Activated T-cell treated with anti-CD3 and anti-CD28 coated beads, Interleukin-2, amount 50 U/mL, for 1 hour (primary cell): ENCODE results near the gene CAV1.

Experiments
- DNase-seq: peaks from one replicate; pipeline ENCODE4 v3.0.0-alpha.2; 2020

Gene CAV1

GRCh38 chr7:116532102-116532688 lies 7.4 kb downstream of the CAV1 start:
- no peak for DNase-seq

DNA sequence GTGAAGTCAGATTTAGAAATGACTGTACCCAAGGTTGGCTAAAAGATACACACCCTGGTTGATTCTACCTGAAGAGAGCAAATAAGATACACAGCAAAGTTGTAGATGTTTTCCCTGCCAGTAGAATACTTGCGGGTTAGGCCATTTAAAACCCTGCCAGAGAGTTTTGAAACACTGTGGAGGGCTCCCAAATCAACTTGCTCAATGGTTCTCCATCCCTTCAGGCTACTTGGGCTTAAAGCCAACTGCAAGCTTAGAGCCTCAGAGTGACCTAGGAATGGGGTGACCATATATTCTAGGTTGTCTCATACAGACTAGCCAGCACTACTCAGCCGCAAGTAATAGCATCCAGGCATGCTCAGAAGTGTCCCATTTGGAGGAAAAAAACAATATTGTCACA lies 10.0 kb downstream of the CAV1 start:
- DNase-seq: no peak

DNA sequence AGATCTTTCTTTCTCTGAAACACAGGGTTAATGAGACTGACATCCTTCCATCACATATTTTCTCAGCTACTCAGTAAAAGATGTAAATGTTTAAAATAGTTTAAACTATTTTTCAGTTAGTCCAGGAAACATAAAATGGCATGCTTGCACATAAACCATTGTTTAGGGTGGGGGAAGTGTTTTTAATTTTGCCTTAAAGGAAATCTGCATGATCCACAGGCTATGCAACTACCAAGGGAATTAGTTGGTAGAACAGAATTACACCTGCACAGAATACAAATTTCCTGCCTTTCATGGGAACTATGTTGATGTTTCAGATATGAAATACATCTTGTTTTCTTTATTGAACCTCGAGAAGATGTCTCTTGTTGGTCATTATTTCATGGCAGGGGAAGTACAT lies 10.6 kb downstream of the CAV1 start:
- no peak for DNase-seq

GRCh38 chr7:116538138-116538537 lies 13.3 kb downstream of the CAV1 start:
- no peak for DNase-seq

DNA sequence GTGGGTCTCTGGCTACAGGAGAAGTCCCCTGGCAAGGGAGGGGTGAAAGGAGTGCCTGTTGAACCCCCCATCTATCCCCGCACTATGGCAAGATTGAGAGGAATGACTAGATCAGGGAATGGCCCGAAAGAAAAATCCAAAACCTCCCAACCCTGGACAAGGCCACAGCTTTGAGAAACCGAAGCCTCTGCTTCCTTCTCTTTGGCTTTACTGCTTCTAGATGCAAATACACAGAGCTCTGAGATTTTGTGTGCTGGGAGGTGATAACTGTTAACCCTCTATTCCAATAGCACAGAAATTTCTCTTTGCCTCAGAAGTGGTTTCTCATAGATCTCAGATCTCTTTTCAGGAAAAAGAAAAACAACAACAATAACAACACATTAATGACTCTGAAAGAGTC lies 15.0 kb downstream of the CAV1 start:
- DNase-seq: no peak

DNA sequence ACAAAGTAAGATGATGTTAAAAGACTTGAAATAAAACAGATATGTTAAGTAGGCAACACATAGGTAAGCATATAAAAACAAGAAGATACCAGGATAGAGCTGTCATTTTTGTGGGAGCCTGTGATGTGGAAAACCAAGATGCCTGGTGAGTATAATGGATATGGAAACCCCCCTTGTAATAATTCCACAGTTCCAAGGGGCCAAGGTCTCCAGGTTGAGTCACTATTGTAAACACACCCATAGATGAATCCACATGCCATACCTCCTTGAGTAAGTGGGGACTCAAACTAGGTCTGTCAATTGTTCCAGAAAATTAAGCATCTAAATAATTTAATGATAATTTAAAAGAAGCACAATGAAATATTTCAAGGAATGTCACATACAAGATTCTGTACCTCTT lies 15.9 kb downstream of the CAV1 start:
- DNase-seq: no peak

DNA sequence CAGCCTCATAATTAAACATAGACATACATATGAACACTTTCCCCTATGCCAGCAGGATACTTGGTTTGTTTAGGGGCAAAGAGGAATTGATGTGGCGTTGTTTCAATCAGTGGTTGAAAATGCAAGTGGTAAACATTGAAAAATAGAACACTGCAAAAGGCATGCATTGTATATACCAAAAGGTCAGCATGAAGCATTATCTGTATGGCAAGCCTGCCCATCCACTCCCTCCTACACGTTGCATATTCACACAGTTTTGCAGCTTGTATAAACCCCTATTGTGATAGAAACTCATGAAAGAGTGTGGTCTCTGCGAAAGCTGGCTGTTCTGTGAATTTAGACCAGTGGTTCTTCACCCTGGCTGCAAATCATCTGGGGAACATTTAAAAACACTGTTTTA lies 17.1 kb downstream of the CAV1 start:
- DNase-seq: no peak

DNA sequence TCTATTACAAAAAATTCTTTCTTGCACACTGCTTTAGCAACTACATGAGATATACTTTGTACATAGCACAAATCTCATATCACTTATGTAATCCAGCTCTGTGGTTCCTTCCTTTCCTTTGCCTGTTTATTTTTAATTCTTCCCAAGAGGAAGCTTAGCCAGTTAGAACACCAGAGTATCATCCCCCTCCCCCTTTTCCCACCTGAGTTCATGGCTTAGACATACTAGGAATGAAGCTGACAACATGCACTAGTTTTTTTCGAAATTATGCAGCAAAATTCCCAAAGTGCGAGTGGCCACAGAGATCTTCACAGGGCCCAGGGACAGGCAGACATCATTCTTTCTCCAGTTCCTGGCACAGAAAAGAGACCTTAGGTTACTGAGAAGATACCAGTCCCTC lies 17.8 kb downstream of the CAV1 start:
- no peak for DNase-seq

DNA sequence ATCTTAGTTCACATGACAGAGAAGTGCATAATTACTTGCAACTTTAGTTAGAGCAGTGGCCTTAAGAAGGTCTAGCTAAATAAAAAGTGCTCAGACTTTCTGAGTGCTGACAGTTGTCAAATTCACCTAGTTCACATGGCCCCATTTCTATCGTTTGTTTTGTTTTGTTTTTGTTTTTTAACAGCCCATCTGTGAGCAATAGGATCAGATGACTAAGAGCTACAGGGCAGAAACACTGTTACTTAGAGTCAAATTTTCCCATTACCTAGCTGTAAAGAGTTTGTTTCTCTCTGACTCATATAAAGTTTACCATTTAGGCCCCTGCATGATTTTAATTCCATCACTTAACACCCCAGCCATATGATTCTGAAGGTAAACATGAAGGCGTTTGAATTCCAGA lies 18.8 kb downstream of the CAV1 start:
- no peak for DNase-seq

DNA sequence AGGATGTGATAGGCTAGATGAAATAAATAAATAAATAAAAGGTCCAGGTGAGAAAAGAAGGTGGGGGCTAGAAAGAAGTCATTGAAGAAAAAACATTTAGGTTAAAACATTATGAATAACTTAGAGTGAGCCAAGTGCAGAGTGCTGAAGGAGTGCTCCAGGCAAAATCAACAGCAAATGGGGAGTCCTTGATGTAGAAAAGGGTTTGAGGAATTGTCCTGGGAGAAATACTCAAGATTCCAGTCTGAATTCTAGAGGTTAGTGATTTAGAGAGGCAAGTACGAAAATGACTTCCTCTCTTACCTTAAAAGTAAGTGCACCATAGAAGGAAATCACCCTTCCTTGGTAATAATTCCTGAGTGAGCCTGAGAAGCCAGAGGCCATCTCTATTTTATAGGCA lies 19.7 kb downstream of the CAV1 start:
- DNase-seq: no peak

DNA sequence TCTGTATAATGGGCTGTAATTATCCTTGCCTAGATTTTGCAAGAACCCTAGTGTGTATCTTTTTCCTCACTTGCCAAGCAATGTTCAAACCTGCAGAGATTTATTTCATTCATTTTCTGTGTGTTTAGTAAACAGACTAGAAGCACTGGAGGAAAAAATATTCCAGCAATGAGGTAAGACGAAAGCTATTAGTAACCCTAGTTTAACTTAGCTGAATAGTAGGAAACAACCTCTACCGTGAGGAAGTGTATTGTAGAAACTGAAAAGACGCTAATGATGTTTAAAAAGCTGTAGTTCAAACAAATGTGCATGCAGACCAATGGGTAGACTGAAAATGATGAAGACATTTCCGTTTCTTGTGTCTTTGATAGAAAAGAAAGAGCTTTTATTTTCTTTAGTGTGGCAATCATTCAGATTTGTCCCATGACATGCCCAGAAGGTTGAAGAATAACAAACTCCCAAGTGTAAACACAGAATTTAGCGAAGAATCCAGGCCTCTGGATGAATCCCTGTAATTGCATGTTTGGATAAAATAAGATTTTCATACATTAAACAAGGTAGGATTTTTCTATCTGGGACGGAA lies 20.7 kb downstream of the CAV1 start:
- no peak for DNase-seq

DNA sequence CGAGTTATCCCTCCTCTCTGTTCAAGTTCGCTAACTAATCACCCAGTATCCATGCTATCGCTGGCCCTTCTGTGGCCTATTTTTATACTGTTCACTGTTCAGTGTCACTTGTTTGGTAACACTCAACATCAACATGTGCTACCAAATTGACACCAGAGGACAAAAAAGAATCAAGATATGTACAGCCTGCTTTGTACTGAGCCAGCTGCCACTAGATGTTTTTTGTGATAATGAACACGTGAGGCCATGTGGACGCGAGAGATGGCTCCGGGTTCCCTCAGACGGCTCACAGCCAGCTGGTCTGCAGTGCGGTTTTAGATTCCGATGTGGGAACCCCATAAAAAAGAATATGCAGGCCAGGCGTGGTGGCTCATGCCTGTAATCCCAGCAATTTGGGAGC lies 21.2 kb downstream of the CAV1 start:
- DNase-seq: no peak

GRCh38 chr7:116546916-116547315 lies 22.1 kb downstream of the CAV1 start:
- no peak for DNase-seq

GRCh38 chr7:116547347-116547746 lies 22.5 kb downstream of the CAV1 start:
- DNase-seq: no peak

- DNase-seq: no peak
Measured at GRCh38 chr7:116548506-116548905, 23.7 kb downstream of the CAV1 start.

DNA sequence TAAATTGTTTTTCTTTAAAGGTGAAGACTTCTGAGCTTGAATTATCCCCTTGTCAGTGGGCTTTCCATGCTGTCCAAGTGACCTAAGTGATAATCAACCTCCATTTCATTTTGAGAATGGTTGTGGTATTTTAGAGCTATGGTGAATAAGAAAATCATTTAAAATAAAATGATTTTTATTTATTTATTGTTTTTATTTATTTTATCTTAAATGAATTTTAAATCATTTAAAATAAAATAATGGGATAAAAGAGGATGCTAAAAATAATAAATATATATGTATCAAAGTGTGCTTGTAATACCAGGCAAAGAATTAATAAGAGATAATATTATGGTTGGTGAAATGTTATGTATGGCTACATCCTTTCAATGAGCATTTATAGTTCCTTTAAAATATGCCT lies 24.5 kb downstream of the CAV1 start:
- no peak for DNase-seq

- DNase-seq: no peak
Measured at GRCh38 chr7:116551692-116552091, 26.9 kb downstream of the CAV1 start.

- DNase-seq: no peak
Measured at GRCh38 chr7:116552602-116553001, 27.8 kb downstream of the CAV1 start.

DNA sequence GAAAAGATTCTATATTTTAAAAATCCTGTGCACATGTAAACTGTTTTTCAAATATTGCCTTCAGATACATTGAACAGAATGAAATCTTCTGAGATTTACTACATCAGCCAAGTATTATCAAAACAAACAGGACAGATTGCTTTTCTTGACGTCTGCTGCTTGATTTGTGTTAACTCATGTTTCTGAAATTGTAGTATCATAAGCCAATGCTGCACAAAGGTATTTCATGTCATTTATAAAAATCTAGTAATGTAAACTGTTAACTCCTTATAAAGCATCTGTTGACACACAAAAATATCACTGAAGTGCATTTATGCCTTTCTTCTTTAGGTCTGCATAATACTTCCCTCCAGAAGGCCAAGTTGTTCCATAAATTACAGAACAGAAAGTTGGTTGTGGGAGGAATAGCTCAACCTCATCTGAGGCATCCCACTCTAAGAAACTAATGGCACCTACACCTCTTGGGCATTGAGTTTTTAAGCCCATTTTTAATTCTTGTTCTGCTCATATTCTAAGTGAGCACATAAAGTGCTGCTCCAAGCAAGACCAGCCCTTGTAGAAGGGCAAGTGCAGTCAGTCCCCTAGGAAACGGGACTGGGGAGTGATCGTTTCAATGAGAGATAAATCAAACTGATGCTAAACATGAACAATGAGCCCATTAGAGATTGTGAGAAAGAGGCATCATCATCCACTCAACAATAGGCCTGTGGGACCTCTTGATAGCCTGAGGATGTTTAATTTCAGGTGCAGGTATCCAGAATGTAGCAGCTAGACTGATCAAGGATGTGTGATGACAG lies 28.5 kb downstream of the CAV1 start:
- DNase-seq: no peak

DNA sequence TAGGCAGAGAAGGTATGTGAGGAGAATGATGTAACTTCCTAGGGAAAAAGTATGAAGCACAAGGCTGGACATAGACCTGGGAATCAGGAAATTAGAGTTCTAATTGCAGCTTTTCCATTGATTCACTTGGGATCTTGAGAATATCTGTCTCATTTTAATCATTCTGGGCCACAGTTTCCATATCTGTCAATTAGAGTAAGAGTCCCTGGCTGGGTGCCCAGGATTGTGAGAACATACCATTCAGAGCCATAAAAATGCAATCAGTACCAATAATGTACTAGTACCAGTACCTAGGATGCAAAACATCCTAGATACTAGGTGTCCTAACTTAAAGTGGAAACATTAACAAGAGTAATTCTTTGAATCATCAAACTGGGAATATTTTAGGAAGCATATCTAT lies 29.6 kb downstream of the CAV1 start:
- DNase-seq: no peak

DNA sequence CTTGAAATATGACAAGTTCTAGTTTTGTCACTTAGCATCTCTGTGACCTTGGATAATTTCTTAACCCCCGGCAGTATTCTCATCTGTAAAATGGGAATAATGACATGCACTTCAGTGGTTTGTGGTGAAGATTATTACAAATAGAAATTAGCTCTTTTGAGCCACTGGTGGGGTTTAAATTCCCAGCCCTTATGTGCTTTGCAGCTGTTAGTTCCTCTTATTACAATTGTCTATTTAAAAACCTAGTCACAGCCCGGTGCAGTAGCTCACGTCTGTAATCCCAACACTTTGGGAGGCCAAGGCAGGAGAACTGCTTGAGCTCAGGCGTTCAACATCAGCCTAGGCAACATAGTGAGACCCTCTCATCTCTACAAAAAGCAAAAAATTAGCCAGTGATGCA lies 30.1 kb downstream of the CAV1 start:
- no peak for DNase-seq

- no peak for DNase-seq
Measured at GRCh38 chr7:116557066-116557585, 32.3 kb downstream of the CAV1 start.

DNA sequence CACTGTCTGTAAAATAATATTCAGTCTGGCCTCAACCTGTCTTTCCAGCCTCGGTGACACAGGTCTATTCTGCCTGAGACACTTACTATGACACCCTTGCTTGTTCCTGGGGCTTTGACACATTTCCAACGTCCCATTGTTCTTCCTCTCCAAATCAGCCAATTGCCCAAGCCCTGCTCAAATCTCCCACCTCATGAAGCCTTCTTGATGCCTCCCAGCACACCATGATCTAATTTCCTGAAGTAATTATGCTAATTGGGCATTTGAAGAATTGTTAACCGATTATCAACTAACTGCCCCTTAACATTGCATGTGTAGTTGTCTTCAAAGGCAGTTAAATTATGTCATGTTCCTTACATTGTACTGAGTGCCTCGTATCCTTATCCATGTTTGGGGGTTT lies 33.1 kb downstream of the CAV1 start:
- no peak for DNase-seq
